HG02870 (cell line): ENCODE results near the gene SSR1.

Source experiments
- ATAC-seq: cut with Tn5 transposase; IDR thresholded peaks from one replicate; pipeline ENCODE4 v1.9.1; 2021; ENCODE audit warnings: mild to moderate bottlenecking, moderate library complexity; ENCODE audit not compliant: unreplicated experiment

The SSR1 gene

GRCh38 chr6:7241709-7242645 lies 71.0 kb downstream of the SSR1 start:
- ATAC-seq, result no peak

DNA sequence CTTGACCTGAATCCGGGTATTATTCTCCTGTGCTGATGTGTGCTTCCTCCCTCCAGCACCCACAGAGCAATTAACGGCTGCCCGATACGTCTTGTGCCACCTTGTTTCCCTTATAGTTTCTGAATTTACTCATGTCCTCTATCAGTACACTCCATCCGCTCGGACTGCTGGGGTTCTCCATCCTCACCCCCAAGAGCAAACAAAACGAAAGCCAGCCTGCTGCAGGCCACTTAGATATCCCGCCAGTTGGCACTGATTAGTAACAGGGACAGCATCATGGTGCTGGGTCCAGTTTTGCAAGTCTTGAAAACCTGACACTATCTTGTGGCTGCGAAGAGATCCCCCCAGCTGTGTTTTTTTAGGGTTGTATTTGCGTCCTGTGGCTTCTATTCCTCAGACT lies 71.8 kb downstream of the SSR1 start:
- ATAC-seq, result no peak

DNA sequence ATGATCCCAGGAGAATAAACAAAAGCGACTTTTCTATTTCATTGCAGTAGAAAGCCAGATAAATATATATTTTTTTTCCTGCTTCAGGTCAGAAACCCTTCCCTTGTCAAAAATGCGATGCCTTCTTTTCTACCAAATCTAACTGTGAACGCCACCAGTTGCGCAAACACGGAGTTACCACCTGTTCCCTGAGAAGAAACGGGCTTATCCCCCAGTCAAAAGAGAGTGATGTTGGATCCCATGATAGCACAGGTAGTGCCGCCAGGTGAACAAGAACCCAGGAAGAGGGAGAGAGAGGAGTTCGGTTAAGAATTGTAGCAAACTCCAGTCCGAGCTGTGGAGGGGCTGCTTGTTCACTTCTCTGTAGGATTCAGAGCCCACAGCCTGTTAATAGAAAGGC lies 72.6 kb downstream of the SSR1 start:
- no peak for ATAC-seq

- ATAC-seq, result no peak
These were observed 73.4 kb downstream of the SSR1 start for GRCh38 chr6:7239590-7239948.

GRCh38 chr6:7238900-7239589 lies 74.0 kb downstream of the SSR1 start:
- ATAC-seq, result no peak

DNA sequence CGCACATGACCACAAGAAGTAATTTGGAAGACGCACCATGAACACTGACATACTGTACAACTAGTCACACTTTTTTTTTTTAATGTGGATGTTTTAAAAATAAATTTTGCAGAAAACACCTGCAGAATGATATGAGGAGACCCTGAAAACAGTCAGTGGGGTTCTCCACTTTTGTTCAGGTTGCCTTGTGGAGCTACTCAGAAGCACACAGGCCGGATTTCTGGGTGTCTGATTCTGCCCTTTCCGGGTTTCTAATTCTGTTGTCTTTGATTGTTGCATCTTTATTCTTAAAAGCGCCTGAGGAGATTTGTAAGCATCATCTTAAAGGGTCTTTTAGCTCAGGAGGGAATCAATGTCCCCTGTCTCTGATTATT lies 74.5 kb downstream of the SSR1 start:
- ATAC-seq, result no peak

DNA sequence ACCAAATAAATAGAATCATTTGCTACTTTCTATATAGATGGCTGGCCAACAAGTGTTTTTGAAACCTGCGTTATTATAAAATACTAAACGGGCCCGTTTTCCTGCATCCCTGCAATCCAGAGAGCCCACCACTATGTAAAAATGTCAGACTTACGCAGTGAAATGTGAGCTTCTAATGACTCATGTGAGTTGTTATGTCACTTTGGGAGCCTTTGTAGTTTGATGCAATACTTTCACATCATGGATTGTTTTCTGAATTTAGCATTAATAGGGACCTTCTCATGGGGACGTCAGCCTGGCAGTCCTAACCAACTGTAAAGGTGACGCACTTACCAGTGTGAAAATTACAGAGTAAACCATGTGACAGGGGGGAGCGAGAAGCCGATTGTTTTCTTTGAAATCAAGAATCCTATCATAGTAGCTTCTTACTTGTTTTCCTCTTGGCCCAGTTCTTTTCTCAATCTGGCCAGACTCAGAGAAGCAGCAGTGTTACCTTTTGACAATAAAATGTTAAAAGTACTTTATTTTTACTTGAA lies 75.3 kb downstream of the SSR1 start:
- ATAC-seq, result no peak

DNA sequence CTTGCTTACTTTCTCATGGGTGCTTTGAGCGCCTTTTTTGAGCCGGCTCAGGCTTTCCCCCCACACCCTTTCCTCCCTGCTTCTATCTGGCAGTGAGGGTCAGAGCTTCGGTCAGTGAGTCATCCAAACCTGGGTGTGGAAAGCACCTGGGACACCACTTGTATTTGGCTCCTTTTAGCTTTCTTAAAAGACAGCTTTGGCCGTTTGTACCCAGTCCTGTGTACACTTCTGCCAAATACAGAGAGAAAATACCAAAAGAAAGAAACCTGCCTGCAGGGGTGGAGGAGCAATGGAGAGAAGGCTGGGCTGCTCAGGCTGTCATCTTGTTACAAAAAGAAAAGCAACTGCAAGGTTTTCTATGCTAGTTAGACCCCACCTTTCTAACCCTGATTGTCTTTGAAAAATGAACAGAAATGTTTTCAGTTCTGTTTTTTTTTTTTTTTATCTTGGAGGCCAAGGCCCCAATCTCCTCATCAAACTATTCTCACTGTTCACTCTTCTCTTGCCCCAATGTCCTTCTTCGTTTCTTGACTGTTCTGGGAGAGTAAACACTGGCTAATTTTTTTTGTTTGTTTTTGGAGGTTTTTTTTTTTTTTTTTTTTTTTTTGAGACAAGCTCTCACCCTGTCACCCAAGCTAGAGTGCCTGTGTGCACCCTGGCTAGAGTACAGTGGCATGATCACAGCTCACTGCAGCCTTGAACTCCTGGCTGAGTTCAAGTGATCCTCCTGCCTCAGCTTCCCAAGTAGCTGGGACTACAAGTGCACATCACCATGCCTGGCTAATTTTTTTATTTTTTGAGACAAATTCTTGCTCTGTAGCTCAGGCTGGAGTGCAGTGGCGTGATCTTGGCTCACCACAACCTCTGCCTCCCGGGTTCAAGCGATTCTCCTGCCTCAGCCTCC lies 76.4 kb downstream of the SSR1 start:
- ATAC-seq, result peak; percentile 54

DNA sequence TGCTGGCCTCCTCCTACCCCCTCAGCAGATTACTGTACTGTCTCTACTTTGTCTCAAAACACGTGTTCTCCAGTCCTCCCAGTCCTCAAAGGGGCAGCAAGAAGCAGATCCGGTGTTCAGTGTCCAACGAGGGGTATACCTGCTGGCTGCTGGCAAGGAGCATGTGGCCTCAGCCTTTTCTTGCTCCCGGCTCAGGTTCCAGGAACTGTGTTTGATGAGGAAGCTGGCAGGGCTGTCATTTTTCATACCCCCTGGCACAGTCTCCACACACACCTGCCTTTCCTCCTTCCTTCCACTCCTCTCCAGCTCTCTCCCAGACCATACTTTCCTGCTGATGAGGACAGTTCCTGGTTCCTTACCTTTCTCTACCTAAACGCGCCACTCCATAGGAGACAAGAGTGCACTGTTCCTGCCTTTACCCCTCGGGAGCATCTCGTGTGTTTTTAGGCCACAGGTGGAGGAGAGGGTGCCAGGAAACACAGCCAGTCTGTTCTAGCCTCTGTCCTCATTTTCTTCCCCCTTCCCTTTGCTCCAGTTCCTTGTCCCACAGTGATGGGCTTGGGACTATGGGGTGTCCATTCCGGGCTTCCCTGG lies 77.2 kb downstream of the SSR1 start:
- ATAC-seq, result no peak

GRCh38 chr6:7234547-7234946 lies 78.5 kb downstream of the SSR1 start:
- no peak for ATAC-seq

GRCh38 chr6:7232351-7232750 lies 80.6 kb downstream of the SSR1 start:
- ATAC-seq, result no peak

DNA sequence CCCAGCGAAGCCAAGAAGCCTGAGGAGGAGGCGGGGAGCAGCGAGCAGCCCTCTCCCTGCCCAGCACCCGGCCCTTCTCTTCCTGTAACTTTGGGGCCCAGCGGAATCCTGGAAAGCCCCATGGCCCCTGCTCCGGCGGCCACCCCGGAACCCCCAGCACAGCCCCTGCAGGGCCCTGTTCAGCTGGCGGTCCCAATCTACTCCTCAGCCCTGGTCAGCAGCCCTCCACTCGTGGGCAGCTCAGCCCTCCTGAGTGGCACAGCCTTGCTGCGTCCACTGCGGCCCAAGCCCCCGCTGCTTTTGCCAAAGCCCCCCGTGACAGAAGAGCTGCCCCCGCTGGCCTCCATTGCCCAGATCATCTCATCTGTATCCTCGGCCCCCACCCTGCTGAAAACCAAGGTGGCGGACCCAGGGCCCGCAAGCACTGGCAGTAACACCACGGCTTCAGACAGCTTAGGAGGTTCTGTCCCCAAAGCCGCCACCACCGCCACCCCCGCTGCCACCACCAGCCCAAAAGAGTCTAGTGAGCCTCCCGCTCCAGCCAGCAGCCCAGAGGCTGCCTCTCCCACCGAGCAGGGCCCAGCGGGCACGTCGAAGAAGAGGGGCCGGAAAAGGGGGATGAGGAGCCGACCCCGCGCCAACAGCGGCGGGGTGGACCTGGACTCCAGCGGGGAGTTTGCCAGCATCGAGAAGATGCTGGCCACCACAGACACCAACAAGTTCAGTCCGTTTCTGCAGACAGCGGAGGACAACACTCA lies 81.9 kb downstream of the SSR1 start:
- no peak for ATAC-seq

DNA sequence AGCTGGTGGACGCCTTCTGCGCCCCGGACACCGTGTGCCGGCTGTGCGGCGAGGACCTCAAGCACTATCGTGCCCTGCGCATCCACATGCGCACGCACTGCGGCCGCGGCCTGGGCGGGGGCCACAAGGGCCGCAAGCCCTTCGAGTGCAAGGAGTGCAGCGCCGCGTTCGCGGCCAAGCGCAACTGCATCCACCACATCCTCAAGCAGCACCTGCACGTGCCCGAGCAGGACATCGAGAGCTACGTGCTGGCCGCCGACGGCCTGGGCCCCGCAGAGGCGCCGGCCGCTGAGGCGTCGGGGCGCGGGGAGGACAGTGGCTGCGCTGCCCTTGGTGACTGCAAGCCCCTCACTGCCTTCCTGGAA lies 82.7 kb downstream of the SSR1 start:
- ATAC-seq, result no peak

DNA sequence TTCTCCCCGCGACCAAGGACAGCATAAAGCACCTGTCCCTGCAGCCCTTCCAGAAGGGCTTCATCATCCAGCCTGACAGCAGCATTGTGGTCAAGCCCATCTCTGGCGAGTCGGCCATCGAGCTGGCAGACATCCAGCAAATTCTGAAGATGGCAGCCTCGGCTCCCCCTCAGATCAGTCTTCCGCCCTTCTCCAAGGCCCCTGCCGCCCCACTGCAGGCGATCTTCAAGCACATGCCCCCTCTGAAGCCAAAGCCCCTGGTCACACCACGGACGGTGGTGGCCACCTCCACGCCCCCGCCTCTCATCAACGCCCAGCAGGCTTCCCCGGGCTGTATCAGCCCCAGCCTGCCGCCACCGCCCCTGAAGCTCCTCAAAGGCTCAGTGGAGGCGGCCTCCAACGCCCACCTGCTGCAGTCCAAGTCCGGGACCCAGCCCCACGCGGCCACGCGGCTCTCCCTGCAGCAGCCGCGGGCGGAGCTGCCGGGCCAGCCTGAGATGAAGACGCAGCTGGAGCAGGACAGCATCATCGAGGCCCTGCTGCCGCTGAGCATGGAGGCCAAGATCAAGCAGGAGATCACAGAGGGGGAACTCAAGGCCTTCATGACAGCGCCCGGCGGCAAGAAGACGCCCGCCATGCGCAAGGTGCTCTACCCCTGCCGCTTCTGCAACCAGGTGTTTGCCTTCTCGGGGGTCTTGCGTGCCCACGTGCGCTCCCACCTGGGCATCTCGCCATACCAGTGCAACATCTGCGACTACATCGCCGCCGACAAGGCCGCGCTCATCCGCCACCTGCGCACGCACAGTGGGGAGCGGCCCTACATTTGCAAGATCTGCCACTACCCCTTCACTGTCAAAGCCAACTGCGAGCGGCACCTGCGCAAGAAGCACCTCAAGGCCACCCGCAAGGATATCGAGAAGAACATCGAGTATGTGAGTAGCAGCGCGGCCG lies 83.3 kb downstream of the SSR1 start:
- no peak for ATAC-seq

- ATAC-seq, result no peak
These were observed 84.2 kb downstream of the SSR1 start for GRCh38 chr6:7228662-7229375.

DNA sequence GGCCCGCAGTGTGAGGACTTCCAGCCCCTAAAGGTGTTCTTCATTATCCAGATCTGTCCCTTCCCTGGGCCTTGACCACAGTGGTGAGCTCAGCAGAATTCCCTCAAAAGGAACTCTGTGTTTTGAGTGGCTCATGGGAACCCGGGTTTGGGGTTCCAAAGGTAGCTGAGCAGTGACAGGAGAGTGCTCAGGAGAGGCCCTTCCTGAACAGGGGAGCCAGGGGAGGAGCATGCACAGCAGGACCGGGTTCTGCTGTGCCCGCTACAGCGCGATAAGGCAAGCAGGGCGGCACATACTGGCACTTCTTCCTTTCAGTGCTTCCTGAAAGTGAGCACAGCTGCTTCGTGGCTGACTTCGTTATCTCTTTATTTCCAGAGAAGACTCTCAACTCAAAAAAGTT lies 88.3 kb downstream of the SSR1 start:
- no peak for ATAC-seq

DNA sequence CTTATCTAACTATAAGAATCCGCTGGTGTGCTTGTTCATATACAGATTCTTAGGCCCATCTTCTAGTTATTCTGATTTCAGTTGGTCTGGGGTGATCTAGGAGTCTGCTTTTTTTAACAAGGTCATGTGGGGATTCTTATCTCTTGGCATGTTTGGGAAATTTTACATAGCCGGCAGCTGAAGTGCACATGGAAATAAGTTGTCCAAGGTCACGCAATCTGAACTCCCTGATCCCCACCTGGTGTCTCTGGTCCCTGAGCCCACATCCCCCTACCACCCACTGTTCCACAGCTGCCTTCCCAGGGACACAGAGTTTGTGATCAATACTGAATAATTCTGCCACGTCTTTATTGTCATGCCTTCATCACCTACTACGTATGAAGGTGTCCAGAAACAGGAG lies 90.8 kb downstream of the SSR1 start:
- ATAC-seq, result no peak

- ATAC-seq, result no peak
These were observed 93.7 kb downstream of the SSR1 start for GRCh38 chr6:7219310-7219709.
